PFSK-1 (cell line): ENCODE data around the gene TSEN34.

Experiments
- POLR2AphosphoS5 ChIP-seq: IDR thresholded peaks from 2 replicates; pipeline ENCODE4 v1.6.1; 2012; ENCODE audit warnings: low read depth, mild to moderate bottlenecking, control low read depth, low read length, moderate library complexity
- SIN3A ChIP-seq: IDR thresholded peaks from 2 replicates; pipeline ENCODE4 v1.6.1; 2012; ENCODE audit warnings: mild to moderate bottlenecking, low read length, moderate library complexity, borderline replicate concordance; ENCODE audit not compliant: insufficient read depth
- TAF1 ChIP-seq: IDR thresholded peaks from 2 replicates; pipeline ENCODE4 v1.6.1; 2012; ENCODE audit warnings: low read length, control low read depth, borderline replicate concordance; ENCODE audit not compliant: insufficient read depth
- TF ChIP-seq, protein P1 (sequence below), 2 experiments: IDR thresholded peaks; 2 replicates each; pipeline versions ENCODE4 v1.6.1 to v1.8.0; 2011 to 2012; ENCODE audit warnings: low read depth in 2 of 2, low read length in 2 of 2, control low read depth in 1 of 2, inconsistent platforms in 1 of 2, mild to moderate bottlenecking in 1 of 2, moderate library complexity in 1 of 2; ENCODE audit not compliant: insufficient read depth in 1 of 2

GRCh38 chr19:54186351-54186750, 4.8 kb upstream of the TSEN34 start:
- TF ChIP-seq SIN3A: no peak
- no peak for TF ChIP-seq TAF1
- TF ChIP-seq POLR2AphosphoS5: no peak
- TF ChIP-seq, protein P1, sequence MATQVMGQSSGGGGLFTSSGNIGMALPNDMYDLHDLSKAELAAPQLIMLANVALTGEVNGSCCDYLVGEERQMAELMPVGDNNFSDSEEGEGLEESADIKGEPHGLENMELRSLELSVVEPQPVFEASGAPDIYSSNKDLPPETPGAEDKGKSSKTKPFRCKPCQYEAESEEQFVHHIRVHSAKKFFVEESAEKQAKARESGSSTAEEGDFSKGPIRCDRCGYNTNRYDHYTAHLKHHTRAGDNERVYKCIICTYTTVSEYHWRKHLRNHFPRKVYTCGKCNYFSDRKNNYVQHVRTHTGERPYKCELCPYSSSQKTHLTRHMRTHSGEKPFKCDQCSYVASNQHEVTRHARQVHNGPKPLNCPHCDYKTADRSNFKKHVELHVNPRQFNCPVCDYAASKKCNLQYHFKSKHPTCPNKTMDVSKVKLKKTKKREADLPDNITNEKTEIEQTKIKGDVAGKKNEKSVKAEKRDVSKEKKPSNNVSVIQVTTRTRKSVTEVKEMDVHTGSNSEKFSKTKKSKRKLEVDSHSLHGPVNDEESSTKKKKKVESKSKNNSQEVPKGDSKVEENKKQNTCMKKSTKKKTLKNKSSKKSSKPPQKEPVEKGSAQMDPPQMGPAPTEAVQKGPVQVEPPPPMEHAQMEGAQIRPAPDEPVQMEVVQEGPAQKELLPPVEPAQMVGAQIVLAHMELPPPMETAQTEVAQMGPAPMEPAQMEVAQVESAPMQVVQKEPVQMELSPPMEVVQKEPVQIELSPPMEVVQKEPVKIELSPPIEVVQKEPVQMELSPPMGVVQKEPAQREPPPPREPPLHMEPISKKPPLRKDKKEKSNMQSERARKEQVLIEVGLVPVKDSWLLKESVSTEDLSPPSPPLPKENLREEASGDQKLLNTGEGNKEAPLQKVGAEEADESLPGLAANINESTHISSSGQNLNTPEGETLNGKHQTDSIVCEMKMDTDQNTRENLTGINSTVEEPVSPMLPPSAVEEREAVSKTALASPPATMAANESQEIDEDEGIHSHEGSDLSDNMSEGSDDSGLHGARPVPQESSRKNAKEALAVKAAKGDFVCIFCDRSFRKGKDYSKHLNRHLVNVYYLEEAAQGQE (IDR thresholded peaks at IDR 0.05; ENCODE audit: insufficient read depth in 1 of 2, low read depth in 2 of 2, low read length in 2 of 2): no peak
